Activated T-cell treated with anti-CD3 and anti-CD28 coated beads, Interleukin-2, amount 50 U/mL, for 24 hours (primary cell): ENCODE measurements around the gene TNRC6C.

Experiments used
- DNase-seq: peaks from one replicate; pipeline ENCODE4 v3.0.0-alpha.2; 2020
- H3K27ac Mint-ChIP-seq: 2 replicates; pipeline ENCODE4 v1.8.0; 2020; ENCODE audit warnings: mild to moderate bottlenecking, mixed read lengths
- H3K27me3 Mint-ChIP-seq: 2 replicates; pipeline ENCODE4 v1.8.0; 2020; ENCODE audit warnings: mixed read lengths
- H3K36me3 Mint-ChIP-seq: 2 replicates; pipeline ENCODE4 v1.8.0; 2020; ENCODE audit warnings: low read depth, mixed read lengths
- H3K4me1 Mint-ChIP-seq: 2 replicates; pipeline ENCODE4 v1.8.0; 2020; ENCODE audit warnings: low read depth, mixed read lengths
- H3K4me3 Mint-ChIP-seq: 2 replicates; pipeline ENCODE4 v1.8.0; 2020; ENCODE audit warnings: mild to moderate bottlenecking, moderate library complexity, mixed read lengths
- H3K9me3 Mint-ChIP-seq: 2 replicates; pipeline ENCODE4 v1.8.0; 2020; ENCODE audit warnings: mixed read lengths

TNRC6C gene

DNA sequence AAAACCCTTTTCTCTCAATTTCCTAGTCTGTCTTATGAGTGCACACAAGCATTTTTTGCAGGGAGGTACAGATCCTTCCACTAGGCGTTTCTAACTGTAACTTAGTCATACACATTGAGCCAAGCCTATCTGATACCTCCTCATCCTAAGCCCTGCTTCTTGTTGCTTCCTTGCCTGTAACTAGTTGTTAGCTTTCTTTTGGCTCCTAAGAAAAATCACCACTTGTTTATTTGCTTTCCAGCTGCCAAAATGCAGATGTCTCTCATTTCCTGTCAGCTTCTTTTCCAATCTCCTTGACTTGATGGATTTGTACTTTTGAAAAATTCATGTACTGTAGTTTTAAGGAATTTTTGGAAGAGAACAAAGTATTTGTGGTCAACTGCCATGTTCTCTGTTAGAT, 73.7 kb downstream of the TNRC6C start:
- Mint-ChIP-seq H3K36me3 (peaks cover 61% of the 10 kb centered on the region), H3K4me3 (no peak overlapping the region), H3K27ac (peak overlapping the region; percentile 47), H3K27me3 (no peaks in the 10 kb centered on the region), H3K4me1 (peaks cover 26% of the 10 kb centered on the region), H3K9me3 (no peaks in the 10 kb centered on the region)
- DNase-seq, result no peak

DNA sequence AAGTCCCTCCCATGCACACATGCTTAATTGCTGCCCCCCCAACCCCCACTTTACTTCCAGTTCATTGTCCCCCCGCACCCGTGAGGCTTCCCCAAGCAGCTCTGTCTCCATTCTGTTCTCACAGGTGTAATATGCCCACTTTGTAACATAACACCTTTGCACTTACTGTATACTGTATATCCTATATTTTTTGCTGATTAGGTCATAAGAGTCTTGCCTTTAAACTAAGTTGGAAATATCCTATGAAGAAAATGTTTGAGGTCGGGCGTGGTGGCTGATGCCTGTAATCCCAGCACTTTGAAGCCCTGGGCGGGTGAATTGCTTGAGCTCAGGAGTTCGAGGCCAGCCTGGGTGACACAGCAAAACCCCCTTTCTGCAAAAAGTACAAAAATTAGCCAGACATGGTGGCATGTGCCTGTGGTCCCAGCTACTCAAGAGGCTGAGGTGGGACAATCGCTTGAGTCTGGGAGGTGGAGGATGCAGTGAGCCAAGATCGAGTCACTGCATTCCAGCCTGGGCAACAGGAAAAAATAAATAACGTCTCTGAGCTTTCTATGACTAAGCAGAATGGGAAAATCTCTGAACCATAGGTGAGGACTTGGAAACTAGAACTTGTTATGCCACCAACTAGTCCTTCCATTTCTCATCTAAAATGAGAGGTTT, 76.1 kb downstream of the TNRC6C start:
- peak overlapping the region; percentile 55 for H3K27ac Mint-ChIP-seq

DNA sequence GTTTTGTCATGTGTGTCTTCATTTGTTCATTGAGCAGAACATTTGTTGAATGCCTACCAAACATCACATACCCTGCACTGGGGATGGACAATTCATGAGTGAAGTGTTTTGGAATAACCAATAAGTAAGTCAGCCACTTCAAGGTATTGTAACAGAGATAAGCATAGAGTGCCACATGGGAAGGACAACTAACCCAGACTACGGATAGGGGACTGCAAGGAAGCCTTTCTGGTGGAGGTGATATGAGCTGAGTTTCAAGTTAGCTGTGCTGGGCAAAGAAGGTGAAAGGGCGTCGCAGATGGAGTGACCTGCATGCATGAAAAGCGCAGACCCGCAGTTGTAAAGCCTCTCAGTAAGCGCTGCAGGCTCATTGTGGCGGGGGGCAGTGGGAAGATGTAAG, 78.8 kb downstream of the TNRC6C start:
- no peak overlapping the region for H3K27ac Mint-ChIP-seq
- H3K27me3 Mint-ChIP-seq, result no peaks in the 10 kb centered on the region
- H3K9me3 Mint-ChIP-seq, result no peaks in the 10 kb centered on the region
- H3K4me3 Mint-ChIP-seq, result no peak overlapping the region
- no peak for DNase-seq
- H3K36me3 Mint-ChIP-seq, result peaks cover 56% of the 10 kb centered on the region
- H3K4me1 Mint-ChIP-seq, result peaks cover 26% of the 10 kb centered on the region

More for the DNA sequence above, 76.1 kb downstream of the TNRC6C start:
- peaks cover 69% of the 10 kb centered on the region for H3K36me3 Mint-ChIP-seq
- H3K4me1 Mint-ChIP-seq, result peaks cover 15% of the 10 kb centered on the region
- no peaks in the 10 kb centered on the region for H3K9me3 Mint-ChIP-seq
- no peak overlapping the region for H3K4me3 Mint-ChIP-seq
- no peak for DNase-seq
- no peaks in the 10 kb centered on the region for H3K27me3 Mint-ChIP-seq

DNA sequence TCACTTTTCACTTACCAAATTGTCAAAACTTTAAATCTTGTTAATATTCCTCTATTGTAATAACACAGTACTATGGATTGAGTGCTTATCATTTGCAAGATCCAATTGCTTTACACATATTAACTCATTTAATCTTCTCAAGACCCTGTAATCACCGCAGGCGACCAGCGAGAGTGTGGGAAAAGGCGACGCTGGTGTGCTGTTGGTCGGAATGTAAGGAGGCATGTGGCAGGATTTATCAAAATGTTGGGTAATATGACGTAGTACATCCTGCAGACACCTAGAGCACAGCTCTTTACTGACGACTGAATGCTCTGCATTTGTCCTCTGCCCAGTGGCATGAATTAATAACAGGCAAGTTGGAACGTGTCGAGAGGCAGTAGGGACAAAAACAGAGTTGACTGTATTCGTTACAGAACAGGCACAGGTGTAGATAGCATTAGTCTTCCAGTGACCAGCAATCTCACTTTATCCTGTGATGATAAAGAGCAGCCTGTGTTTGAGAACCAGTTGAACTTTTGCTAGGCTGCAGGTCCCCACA, 80.3 kb downstream of the TNRC6C start:
- Mint-ChIP-seq H3K27ac (no peak overlapping the region), H3K4me1 (peaks cover 32% of the 10 kb centered on the region), H3K9me3 (no peaks in the 10 kb centered on the region), H3K27me3 (no peaks in the 10 kb centered on the region), H3K36me3 (peaks cover 59% of the 10 kb centered on the region), H3K4me3 (no peak overlapping the region)
- DNase-seq, result no peak

DNA sequence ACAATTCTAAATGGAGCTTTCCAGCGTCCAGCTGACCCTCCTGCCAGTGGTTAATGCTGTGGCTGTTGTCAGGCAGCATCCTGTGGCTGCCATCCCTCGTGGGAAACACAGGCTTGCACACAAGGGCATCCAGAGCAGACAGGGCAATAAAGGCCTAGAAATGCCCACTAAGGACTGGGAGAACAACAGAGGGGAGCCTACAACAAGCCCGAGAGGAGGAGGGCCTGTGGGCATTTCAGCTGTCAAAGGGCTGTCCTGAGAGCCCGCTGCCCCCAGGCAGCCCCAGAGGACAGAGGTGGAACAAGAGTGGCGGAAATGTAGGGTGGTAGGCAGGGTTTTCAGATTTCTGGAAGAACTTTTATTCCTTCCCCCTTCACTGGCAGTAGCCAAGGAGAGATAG, 81.1 kb downstream of the TNRC6C start:
- H3K4me3 Mint-ChIP-seq, result no peak overlapping the region
- H3K27me3 Mint-ChIP-seq, result no peaks in the 10 kb centered on the region
- H3K36me3 Mint-ChIP-seq, result peaks cover 58% of the 10 kb centered on the region
- H3K27ac Mint-ChIP-seq, result peak overlapping the region; percentile 31
- peaks cover 35% of the 10 kb centered on the region for H3K4me1 Mint-ChIP-seq
- no peaks in the 10 kb centered on the region for H3K9me3 Mint-ChIP-seq
- no peak for DNase-seq

DNA sequence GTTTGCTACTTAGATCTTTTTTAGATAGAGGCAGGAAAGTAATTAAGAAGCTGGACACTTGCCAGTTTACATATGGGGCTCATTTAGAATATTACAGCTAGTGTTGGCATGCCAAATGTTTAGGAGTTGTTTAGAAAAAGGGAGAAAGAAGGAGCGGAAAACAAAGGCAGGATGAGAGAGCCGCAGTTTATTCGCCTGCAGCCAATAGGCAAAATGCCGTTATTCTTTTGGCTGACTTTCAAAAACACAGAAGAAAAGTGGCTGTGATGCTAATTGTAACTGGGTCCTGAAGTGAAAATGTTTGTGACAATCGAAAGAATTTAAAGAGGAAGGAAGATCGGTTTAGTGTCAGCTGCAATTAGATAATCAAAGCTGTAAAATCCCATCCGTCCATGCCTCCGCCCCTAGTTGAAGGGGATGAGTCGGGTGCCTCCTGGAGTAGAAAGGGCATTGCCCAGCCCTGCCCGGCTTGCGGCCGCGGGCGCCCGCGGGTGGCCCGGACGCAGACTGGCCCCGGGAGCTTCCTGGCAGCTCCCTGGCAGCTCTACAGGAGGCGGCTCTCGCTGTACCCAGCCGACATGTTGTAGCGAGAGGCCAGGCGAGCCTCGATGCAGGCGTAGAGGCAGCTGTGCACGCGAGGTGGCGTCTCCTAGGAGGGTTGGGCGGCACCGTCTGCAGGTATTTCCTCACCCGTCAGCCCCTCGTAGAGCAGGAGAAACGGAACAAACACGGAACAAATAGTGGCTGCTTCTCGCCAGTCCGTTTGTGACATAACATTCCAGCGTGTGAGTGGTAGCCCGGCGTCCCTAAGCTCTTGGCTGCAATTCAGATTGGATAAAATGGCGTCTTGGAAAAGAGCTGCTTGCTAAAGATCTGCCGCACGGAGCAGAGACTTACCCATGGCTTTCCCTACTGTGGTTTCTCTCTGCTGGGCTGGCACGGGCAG, 82.2 kb downstream of the TNRC6C start:
- Mint-ChIP-seq H3K4me1 (peaks cover 35% of the 10 kb centered on the region), H3K9me3 (no peaks in the 10 kb centered on the region), H3K4me3 (peak overlapping the region; percentile 69), H3K36me3 (peaks cover 55% of the 10 kb centered on the region), H3K27me3 (no peaks in the 10 kb centered on the region), H3K27ac (peak overlapping the region; percentile 19)
- peak; percentile 48 for DNase-seq

DNA sequence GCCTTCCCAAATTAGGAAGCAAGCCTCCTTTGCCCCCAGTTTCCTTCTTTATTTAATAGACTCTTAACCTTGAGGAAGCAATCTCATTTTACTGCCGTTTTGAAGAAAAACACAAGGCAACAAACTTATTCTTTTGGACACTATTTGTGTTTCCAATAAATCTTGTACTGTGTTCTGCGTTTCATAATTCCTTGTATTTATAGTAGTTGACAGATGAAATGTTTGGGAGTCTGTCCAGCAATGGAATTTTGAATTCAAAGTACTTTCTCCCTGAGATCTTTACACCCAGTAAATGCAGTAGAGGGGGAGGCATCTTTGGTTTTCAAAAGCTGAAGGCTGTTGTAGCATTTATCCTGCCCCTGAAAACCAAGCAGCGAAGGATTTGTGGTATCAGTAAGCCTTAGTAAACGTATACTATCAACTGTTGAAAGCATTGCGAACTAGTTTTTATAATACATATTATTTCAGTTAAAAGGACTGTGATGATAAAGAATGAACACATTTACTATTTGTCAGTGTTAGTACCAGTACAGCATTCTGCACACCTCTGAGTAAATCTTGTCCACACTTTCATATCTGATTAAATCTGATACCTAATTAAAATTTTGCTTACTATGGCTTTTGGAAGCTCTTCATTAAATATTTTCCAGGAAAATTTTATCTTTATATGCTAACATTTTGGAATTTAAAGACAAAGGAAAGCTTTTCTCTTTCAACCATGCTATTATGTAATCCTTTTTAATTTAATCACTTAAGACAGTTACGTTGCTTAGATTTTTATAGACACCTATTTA, 83.1 kb downstream of the TNRC6C start:
- Mint-ChIP-seq H3K4me1 (peaks cover 37% of the 10 kb centered on the region), H3K9me3 (no peaks in the 10 kb centered on the region), H3K27ac (peak overlapping the region; percentile 19), H3K4me3 (peak overlapping the region; percentile 69), H3K27me3 (no peaks in the 10 kb centered on the region), H3K36me3 (peaks cover 51% of the 10 kb centered on the region)
- DNase-seq, result no peak

DNA sequence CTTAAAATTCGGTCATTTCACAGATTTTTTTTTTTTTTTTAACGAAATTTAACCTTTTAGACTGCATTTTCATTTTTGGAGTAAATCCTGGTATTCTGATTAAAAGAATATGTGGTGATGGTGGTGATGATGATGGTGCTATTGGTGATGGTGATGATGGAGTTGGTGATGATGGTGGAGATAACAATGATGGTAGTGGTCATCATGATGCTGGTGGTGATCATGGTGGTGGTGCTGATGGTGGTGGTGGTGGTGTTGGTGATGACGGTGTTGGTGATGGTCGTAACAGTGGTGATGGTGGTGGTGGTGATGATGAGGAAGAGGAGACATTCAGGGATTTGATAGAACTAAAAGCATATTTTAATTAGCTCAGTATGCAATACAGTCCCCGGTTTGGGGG, 84.0 kb downstream of the TNRC6C start:
- DNase-seq, result no peak
- Mint-ChIP-seq H3K4me3 (no peak overlapping the region), H3K27me3 (no peaks in the 10 kb centered on the region), H3K36me3 (peaks cover 46% of the 10 kb centered on the region), H3K27ac (no peak overlapping the region), H3K4me1 (peaks cover 38% of the 10 kb centered on the region), H3K9me3 (no peaks in the 10 kb centered on the region)

DNA sequence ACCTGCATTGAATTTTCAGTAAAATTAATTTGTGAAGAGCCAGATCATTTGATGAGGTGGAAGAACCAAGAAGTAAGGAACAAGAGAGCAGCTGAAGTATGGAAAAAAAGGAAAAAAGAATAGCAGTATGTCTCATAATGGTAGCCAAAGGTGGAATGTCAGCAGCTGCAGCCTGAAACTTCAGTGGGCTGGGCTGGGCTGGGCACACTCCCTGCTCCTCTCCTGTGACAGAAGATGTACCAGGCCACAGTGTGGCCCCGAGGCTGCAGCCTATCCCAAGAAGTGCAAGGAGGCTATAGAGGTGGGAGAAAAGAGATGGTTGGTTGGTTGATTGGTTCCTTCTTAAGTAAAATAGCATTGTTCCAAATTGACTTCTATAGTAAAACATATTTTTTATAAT, 84.5 kb downstream of the TNRC6C start:
- peaks cover 40% of the 10 kb centered on the region for H3K4me1 Mint-ChIP-seq
- H3K4me3 Mint-ChIP-seq, result no peak overlapping the region
- H3K36me3 Mint-ChIP-seq, result peaks cover 43% of the 10 kb centered on the region
- H3K27me3 Mint-ChIP-seq, result no peaks in the 10 kb centered on the region
- no peaks in the 10 kb centered on the region for H3K9me3 Mint-ChIP-seq
- DNase-seq, result no peak
- no peak overlapping the region for H3K27ac Mint-ChIP-seq

DNA sequence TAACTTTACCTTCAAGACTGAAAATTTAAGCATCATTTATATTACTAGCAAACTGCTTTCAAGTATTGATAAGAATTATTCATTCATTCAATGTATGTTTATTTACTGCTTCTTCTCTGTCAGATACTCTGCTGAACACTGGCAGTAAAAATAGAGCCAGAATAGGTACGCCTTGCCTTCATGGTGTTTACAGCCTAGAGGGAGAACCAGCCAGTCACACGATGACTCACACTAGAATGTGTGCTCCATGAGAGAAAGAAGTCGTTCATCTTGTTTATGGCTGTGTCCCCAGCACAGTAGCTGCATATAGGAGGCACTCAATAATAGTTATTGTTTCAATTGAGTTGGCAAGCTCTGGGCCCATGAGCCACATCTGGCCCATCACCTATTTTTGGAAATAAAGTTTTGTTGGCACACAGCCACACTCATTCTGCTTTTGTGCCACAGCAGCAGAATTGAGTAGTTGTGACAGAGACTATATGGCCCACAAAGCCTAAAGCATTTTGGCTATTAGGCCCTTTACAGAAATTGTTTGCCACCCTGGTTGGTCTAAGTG, 85.9 kb downstream of the TNRC6C start:
- Mint-ChIP-seq H3K4me1 (peaks cover 42% of the 10 kb centered on the region), H3K4me3 (no peak overlapping the region)

DNA sequence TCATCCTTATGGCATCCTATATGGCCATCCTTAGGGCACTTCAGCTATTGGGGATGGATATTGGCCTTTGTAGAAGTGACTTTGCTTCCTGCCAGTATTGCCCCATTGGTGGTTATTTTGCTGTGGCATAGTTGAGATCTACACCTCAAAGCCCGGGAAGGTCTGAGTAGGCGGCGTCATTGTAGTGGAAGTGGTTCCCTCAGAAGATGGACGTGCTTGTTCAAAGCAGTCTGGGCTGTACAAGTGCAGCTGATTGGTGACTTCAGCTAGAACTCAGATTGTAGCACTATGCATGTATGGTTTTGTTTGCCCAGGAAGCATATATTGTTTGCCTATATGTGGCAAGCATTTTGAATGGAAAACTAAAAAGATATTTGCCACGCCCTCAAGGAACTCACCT, 86.8 kb downstream of the TNRC6C start:
- no peaks in the 10 kb centered on the region for H3K27me3 Mint-ChIP-seq
- no peak for DNase-seq
- peaks cover 57% of the 10 kb centered on the region for H3K36me3 Mint-ChIP-seq
- peaks cover 48% of the 10 kb centered on the region for H3K4me1 Mint-ChIP-seq
- H3K4me3 Mint-ChIP-seq, result no peak overlapping the region
- H3K27ac Mint-ChIP-seq, result no peak overlapping the region
- H3K9me3 Mint-ChIP-seq, result no peaks in the 10 kb centered on the region

More for the DNA sequence above, 85.9 kb downstream of the TNRC6C start:
- no peak for DNase-seq
- peaks cover 50% of the 10 kb centered on the region for H3K36me3 Mint-ChIP-seq
- no peak overlapping the region for H3K27ac Mint-ChIP-seq
- no peaks in the 10 kb centered on the region for H3K9me3 Mint-ChIP-seq
- no peaks in the 10 kb centered on the region for H3K27me3 Mint-ChIP-seq

DNA sequence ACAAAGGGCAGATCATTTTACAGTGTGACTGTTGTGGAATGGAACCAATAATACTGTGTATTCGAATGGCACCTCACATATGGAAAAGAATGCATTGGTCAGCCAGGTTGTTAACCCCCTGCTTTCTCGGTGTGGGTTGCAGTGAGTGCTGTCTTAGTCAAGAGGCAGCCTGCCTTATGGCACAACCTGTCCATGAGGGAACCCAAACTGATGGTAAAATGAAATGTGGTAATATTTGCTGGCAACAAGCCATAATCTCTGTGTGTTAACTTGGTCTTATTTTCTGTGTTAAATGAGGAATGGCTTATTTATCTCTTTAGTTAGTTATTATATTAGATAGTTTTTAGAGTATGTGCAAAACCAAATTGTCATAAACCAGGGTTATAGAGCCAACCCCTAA, 88.4 kb downstream of the TNRC6C start:
- Mint-ChIP-seq H3K36me3 (peaks cover 67% of the 10 kb centered on the region), H3K4me3 (no peak overlapping the region), H3K27ac (no peak overlapping the region), H3K4me1 (peaks cover 39% of the 10 kb centered on the region), H3K9me3 (no peaks in the 10 kb centered on the region), H3K27me3 (no peaks in the 10 kb centered on the region)
- no peak for DNase-seq

DNA sequence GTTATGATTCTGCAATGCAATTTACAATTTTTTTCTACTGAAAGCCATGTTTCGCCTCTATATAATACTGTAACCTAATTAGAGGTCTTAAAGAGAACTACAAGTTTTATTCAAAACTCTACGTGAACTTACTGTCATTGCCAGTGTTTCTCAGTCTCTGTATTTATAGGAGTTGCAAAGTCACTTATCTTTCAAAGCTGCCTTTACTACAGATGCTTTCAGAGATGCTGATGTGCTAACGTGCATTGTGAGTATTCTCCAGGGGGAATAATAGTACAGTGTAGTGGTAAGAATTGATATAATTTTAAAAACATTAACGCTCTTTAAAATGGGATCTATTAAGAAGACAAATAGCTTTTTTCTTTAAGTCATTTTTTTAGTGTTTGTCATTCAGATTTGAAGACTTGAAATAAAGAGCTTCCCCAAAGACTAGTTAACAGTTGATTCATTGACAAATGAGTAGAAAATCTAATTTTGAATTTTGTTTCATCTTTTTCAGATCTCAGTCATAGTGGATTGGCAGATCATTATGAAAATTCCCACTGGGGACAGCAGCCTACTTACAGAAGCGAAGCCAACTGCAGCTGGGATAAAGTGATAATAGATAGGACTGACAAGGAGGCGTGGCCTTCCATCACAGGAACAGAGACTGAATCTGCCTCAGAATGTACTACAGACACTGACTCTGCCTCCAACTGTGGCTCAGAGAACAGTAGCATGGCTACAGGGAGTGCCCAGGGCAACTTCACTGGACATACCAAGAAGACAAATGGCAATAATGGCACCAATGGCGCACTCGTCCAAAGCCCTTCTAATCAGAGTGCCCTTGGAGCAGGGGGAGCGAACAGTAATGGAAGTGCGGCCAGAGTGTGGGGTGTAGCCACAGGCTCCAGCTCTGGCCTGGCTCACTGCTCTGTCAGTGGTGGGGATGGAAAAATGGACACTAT, 90.1 kb downstream of the TNRC6C start:
- DNase-seq, result no peak
- no peaks in the 10 kb centered on the region for H3K9me3 Mint-ChIP-seq
- no peak overlapping the region for H3K4me3 Mint-ChIP-seq
- peaks cover 33% of the 10 kb centered on the region for H3K4me1 Mint-ChIP-seq
- peaks cover 71% of the 10 kb centered on the region for H3K36me3 Mint-ChIP-seq
- no peaks in the 10 kb centered on the region for H3K27me3 Mint-ChIP-seq
- H3K27ac Mint-ChIP-seq, result no peak overlapping the region
